SK-N-SH (cell line): ENCODE measurements around the gene BLOC1S1. TPM values are rescaled to one million over a fixed set of nuclear protein-coding genes. Genes with fewer than 3 reads are reported as not detected.
A peak's percentile ranks its signal among the peaks of the same experiment; 100 is the strongest.

Source experiments
- CTCF ChIP-seq: fragments of 200-600 bp; sonication (generic); IDR thresholded peaks from 2 replicates; pipeline ENCODE4 v1.6.1; 2017; ENCODE audit warnings: antibody characterized with exemption, mild to moderate bottlenecking, moderate library complexity
- ELF1 ChIP-seq: IDR thresholded peaks from 2 replicates; pipeline ENCODE4 v1.4.0; 2012
- EP300 ChIP-seq, 2 experiments: IDR thresholded peaks; 2 replicates each; pipeline versions ENCODE4 v1.4.0 to v1.6.1; 2012; ENCODE audit warnings: borderline replicate concordance in 1 of 2, low read depth in 1 of 2, low read length in 1 of 2
- EZH2phosphoT487 ChIP-seq: fragments of 200-600 bp; sonication (generic); IDR thresholded peaks from 2 replicates; pipeline ENCODE4 v1.6.1; 2017; ENCODE audit warnings: low read depth, mixed run types, mild to moderate bottlenecking, antibody characterized with exemption, moderate library complexity, borderline replicate concordance
- FOXJ3 ChIP-seq: sonication (generic); formaldehyde crosslinking; IDR thresholded peaks from 2 replicates; pipeline ENCODE4 v1.5.1; 2020; ENCODE audit warnings: mild to moderate bottlenecking, missing genetic modification reagents
- FOXM1 ChIP-seq: IDR thresholded peaks from 2 replicates; pipeline ENCODE4 v1.4.0; 2012; ENCODE audit warnings: low read depth, mild to moderate bottlenecking
- JUND ChIP-seq: IDR thresholded peaks from 2 replicates; pipeline ENCODE4 v1.4.0; 2012
- MAX ChIP-seq: IDR thresholded peaks from 2 replicates; pipeline ENCODE4 v1.4.0; 2012; ENCODE audit warnings: low read depth
- MEF2A ChIP-seq: IDR thresholded peaks from 2 replicates; pipeline ENCODE4 v1.4.0; 2012; ENCODE audit warnings: low read depth, borderline replicate concordance
- MXI1 ChIP-seq: IDR thresholded peaks from 2 replicates; pipeline ENCODE4 v1.6.1; 2012; ENCODE audit warnings: mild to moderate bottlenecking, low read depth, low read length, improper control_type of control experiment
- NFIC ChIP-seq: IDR thresholded peaks from 2 replicates; pipeline ENCODE4 v1.4.0; 2012; ENCODE audit warnings: borderline replicate concordance
- PBX3 ChIP-seq: IDR thresholded peaks from 2 replicates; pipeline ENCODE4; 2012
- POLR2AphosphoS5 ChIP-seq: IDR thresholded peaks from 2 replicates; pipeline ENCODE4 v1.6.1; 2012; ENCODE audit warnings: low read depth, low read length
- REST ChIP-seq: IDR thresholded peaks from 2 replicates; pipeline ENCODE4 v1.6.1; 2012; ENCODE audit warnings: mild to moderate bottlenecking, low read depth, low read length, moderate library complexity
- RFX5 ChIP-seq: IDR thresholded peaks from 2 replicates; pipeline ENCODE4 v1.6.1; 2012; ENCODE audit warnings: mild to moderate bottlenecking, improper control_type of control experiment, low read length
- RXRA ChIP-seq: IDR thresholded peaks from 2 replicates; pipeline ENCODE4 v1.4.0; 2012; ENCODE audit warnings: low read depth, mild to moderate bottlenecking, borderline replicate concordance
- SIN3A ChIP-seq: IDR thresholded peaks from 2 replicates; pipeline ENCODE4 v1.6.1; 2012; ENCODE audit warnings: low read depth, mild to moderate bottlenecking, low read length, moderate library complexity, borderline replicate concordance
- USF1 ChIP-seq: IDR thresholded peaks from 2 replicates; pipeline ENCODE4 v1.4.0; 2012; ENCODE audit warnings: low read depth, borderline replicate concordance
- YY1 ChIP-seq: IDR thresholded peaks from 2 replicates; pipeline ENCODE4 v1.4.0; 2012; ENCODE audit warnings: low read depth, mild to moderate bottlenecking
- ZBTB33 ChIP-seq: IDR thresholded peaks from 2 replicates; pipeline ENCODE4 v1.4.0; 2012; ENCODE audit warnings: low read depth, borderline replicate concordance
- polyA plus RNA-seq, 3 experiments: library from polyadenylated mRNA; depleted of rRNA; stranded (reverse); fragments of >200 nt; gene quantifications; 2 replicates each; pipeline ENCODE4 v1.2.3, GENCODE V29; 2012
- TF ChIP-seq, protein P1 (sequence below): fragments of 150-350 bp; IDR thresholded peaks from 2 replicates; pipeline ENCODE4 v1.6.1; 2017; ENCODE audit warnings: antibody characterized with exemption, low read length, low read depth, borderline replicate concordance

Gene BLOC1S1
- polyA plus RNA-seq, 1 of the 3 experiments (the other 2 are of a cell fraction), result 331 TPM

GRCh38 chr12:55728939-55729818 is 13.3 kb downstream of the BLOC1S1 start, which contains the start of gene CD63 (continued):
- TF ChIP-seq REST, result peak; percentile 52
- 0 out of 2 replicates have a peak, but pooled peaks have one; percentile 51 for TF ChIP-seq NFIC
- no peak for TF ChIP-seq FOXM1
- peak; percentile 84 for TF ChIP-seq MXI1
- no peak for TF ChIP-seq RFX5
- peak in 1 of 2 experiments; percentile 6; a peak in 1 of 4 replicates for TF ChIP-seq EP300 (IDR thresholded peaks at IDR 0.05; ENCODE audit: borderline replicate concordance in 1 of 2, low read depth in 1 of 2, low read length in 1 of 2)
- no peak for TF ChIP-seq ZBTB33
- TF ChIP-seq PBX3, result peak; percentile 98
- peak; percentile 55; the same call in 1 of the 2 replicates for TF ChIP-seq JUND
- no peak for TF ChIP-seq YY1
- peak; percentile 88 for TF ChIP-seq ELF1
- peak; percentile 54; the same call in 1 of the 2 replicates for TF ChIP-seq POLR2AphosphoS5
- no peak for TF ChIP-seq MEF2A
- TF ChIP-seq CTCF, result no peak
- TF ChIP-seq SIN3A, result peak; percentile 84; the same call in 1 of the 2 replicates
- TF ChIP-seq EZH2phosphoT487, result no peak
- TF ChIP-seq, protein P1, sequence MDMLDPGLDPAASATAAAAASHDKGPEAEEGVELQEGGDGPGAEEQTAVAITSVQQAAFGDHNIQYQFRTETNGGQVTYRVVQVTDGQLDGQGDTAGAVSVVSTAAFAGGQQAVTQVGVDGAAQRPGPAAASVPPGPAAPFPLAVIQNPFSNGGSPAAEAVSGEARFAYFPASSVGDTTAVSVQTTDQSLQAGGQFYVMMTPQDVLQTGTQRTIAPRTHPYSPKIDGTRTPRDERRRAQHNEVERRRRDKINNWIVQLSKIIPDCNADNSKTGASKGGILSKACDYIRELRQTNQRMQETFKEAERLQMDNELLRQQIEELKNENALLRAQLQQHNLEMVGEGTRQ, result peak; percentile 68
- TF ChIP-seq FOXJ3 (CRISPR knock-in tag), result no peak
- peak; percentile 90 for TF ChIP-seq USF1
- TF ChIP-seq MAX, result peak; percentile 92
- peak; percentile 65; the same call in 1 of the 2 replicates for TF ChIP-seq RXRA
